Ramos (cell line): ENCODE measurements around the gene SPACA9.

ENCODE experiments used
- in situ Hi-C: fragments of 300-500 bp; cut with MboI; formaldehyde crosslinking; loops from one replicate; pipeline ENCODE4 v1.14.3; 2022; ENCODE audit warnings: low sequenced_read_pairs; ENCODE audit not compliant: unreplicated experiment

The SPACA9 gene

DNA sequence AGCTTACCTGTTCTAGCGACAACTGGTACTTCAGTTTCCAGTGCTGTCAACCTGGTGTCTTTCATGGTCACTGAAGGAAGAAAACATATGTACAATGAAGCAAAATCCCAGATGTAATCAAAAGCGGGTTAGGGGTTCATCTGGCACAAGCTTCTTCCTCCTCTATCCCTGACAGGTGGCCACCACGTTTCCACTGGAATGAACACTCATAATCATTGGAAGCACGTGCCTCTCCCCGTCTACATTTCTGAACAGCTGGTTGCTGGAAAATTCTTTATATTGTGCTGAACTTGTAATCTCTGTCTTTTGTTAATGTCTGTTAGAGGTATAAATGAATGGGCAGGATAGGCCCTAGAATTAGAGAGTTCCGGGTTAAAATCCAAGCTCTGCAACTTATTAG, 56.3 kb downstream of the SPACA9 start:
- in situ Hi-C loops: no loop called here

DNA sequence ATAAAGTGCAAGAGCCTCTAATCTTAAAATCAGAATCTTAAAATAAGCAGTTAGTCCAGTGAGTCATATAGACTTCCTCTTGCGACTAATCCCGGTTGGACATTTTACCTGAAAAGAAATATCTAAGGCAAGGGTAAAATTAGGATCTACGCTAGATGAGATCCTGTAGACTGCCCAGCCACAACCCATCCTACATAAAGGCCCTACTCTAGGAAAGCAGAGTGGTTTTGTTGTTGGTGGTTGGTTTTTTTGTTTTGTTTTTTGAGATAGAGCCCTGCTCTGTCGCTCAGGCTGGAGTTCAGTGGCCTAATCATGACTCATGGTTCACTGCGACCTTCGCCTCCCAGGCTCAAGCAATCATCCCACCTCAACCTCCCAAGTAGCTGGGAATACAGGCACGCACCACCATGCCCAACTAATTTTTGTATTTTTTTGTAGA, 58.8 kb downstream of the SPACA9 start:
- in situ Hi-C loops: no loop called here

DNA sequence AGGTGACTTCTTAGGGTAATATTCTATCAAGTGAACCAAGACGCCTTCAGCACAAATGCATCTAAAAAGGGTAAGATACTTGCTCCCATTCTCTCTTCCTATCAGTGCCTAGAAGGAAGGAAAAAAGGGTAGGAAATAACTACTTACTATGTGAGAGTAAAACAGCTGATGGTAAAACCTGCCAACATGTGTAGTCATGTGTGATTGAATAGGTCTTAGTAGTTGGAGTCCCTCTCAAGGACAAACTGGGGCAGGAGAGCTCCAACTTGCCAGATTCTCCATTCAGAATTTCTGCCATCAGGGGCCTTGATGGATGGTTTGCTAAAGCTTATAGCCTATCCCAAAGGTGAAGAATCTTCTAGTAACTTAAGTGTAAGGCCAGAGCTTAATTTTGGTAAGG, 60.5 kb downstream of the SPACA9 start:
- in situ Hi-C loops: no loop called here
